K562 (cell line): ENCODE results near the gene SLC39A7. TPM values are rescaled to one million over a fixed set of nuclear protein-coding genes. Genes with fewer than 3 reads are reported as not detected.

Experiments
- BRD9 ChIP-seq: fragments of 450-650 bp; IDR thresholded peaks from 2 replicates; pipeline ENCODE4 v1.6.1; 2018; ENCODE audit warnings: low read depth; ENCODE audit not compliant: partially characterized antibody
- COPS2 ChIP-seq: fragments of 450-650 bp; conservative IDR thresholded peaks from 2 replicates; pipeline ENCODE4 v1.6.1; 2016; ENCODE audit warnings: mild to moderate bottlenecking, moderate library complexity
- FOXK2 ChIP-seq, 2 experiments: fragments of 450-650 bp; IDR thresholded peaks in 1 of 2; conservative IDR thresholded peaks in 1 of 2; 2 replicates each; pipeline ENCODE4 v1.6.1; 2016; ENCODE audit warnings: low read depth in 2 of 2, mild to moderate bottlenecking in 1 of 2
- GTF2F1 ChIP-seq: IDR thresholded peaks from 2 replicates; pipeline ENCODE4 v1.6.1; 2011; ENCODE audit warnings: low read depth, low read length, improper control_type of control experiment
- HCFC1 ChIP-seq: IDR thresholded peaks from 2 replicates; pipeline ENCODE4 v1.6.1; 2012; ENCODE audit warnings: low read depth, low read length, improper control_type of control experiment
- HDAC1 ChIP-seq, 2 experiments: fragments of 450-650 bp; IDR thresholded peaks; 2 replicates each; pipeline ENCODE4 v1.6.1; 2016 to 2017; ENCODE audit warnings: inconsistent platforms in 1 of 2, mild to moderate bottlenecking in 1 of 2, moderate library complexity in 1 of 2
- HDAC8 ChIP-seq: fragments of 450-650 bp; IDR thresholded peaks from 2 replicates; pipeline ENCODE4 v1.6.1; 2016; ENCODE audit warnings: mild to moderate bottlenecking, missing genetic modification characterization, moderate library complexity, missing compliant biosample characterization
- HNRNPUL1 ChIP-seq: fragments of 200-400 bp; formaldehyde crosslinking; IDR thresholded peaks from 2 replicates; pipeline ENCODE4 v1.6.1; 2017; ENCODE audit warnings: low read length
- JUNB ChIP-seq: fragments of 450-650 bp; formaldehyde crosslinking; conservative IDR thresholded peaks from 2 replicates; pipeline ENCODE4 v1.4.0; 2020; ENCODE audit warnings: mild to moderate bottlenecking
- KDM2B ChIP-seq: fragments of 250-450 bp; sonication (Bioruptor Pico); IDR thresholded peaks from 2 replicates; pipeline ENCODE4 v1.8.0; 2021; ENCODE audit warnings: mild to moderate bottlenecking, moderate library complexity
- MEIS2 ChIP-seq: fragments of 450-650 bp; IDR thresholded peaks from 2 replicates; pipeline ENCODE4 v1.6.1; 2014; ENCODE audit warnings: mild to moderate bottlenecking; ENCODE audit not compliant: partially characterized antibody
- MTA3 ChIP-seq: fragments of 450-650 bp; formaldehyde crosslinking; IDR thresholded peaks from 2 replicates; pipeline ENCODE4 v1.6.1; 2017; ENCODE audit warnings: mild to moderate bottlenecking, borderline replicate concordance
- NUFIP1 ChIP-seq: fragments of 450-650 bp; IDR thresholded peaks from 2 replicates; pipeline ENCODE4 v1.6.1; 2018; ENCODE audit not compliant: partially characterized antibody
- PML ChIP-seq: IDR thresholded peaks from 2 replicates; pipeline ENCODE4 v1.6.1; 2012; ENCODE audit warnings: low read length, inconsistent platforms
- RBBP5 ChIP-seq: fragments of 200-600 bp; sonication (generic); IDR thresholded peaks from 2 replicates; pipeline ENCODE4 v1.6.1; 2012; ENCODE audit warnings: borderline replicate concordance, mild to moderate bottlenecking, low read length, control low read depth, inconsistent platforms; ENCODE audit not compliant: insufficient read depth, poor library complexity, severe bottlenecking
- RBM14 ChIP-seq: fragments of 200-400 bp; formaldehyde crosslinking; IDR thresholded peaks from 2 replicates; pipeline ENCODE4 v1.6.1; 2018; ENCODE audit warnings: low read depth, mild to moderate bottlenecking, low read length, moderate library complexity, borderline replicate concordance; ENCODE audit not compliant: insufficient read depth
- RBM22 ChIP-seq: fragments of 200-400 bp; formaldehyde crosslinking; IDR thresholded peaks from 2 replicates; pipeline ENCODE4 v1.6.1; 2018; ENCODE audit warnings: low read length, low read depth; ENCODE audit not compliant: poor library complexity, severe bottlenecking
- RNF2 ChIP-seq: sonication (generic); IDR thresholded peaks from 2 replicates; pipeline ENCODE4 v1.6.1; 2016
- STAT5B ChIP-seq: fragments of 250-450 bp; sonication (Bioruptor Pico); IDR thresholded peaks from 2 replicates; pipeline ENCODE4 v1.8.0; 2021; ENCODE audit warnings: mild to moderate bottlenecking, inconsistent platforms
- ZBTB1 ChIP-seq: sonication (generic); formaldehyde crosslinking; IDR thresholded peaks from 2 replicates; pipeline ENCODE4 v1.8.1; 2023; ENCODE audit warnings: missing genetic modification reagents, low read depth, mild to moderate bottlenecking, borderline replicate concordance
- ZBTB7A ChIP-seq: IDR thresholded peaks from 2 replicates; pipeline ENCODE4 v1.6.1; 2011; ENCODE audit warnings: low read depth, mild to moderate bottlenecking, low read length, moderate library complexity, borderline replicate concordance; ENCODE audit not compliant: control insufficient read depth
- ZNF134 ChIP-seq: fragments of 250-450 bp; sonication (Bioruptor Pico); conservative IDR thresholded peaks from 2 replicates; pipeline ENCODE4 v1.4.0; 2020
- ZNF143 ChIP-seq: sonication (generic); formaldehyde crosslinking; IDR thresholded peaks from 2 replicates; pipeline ENCODE4 v1.9.0; 2022; ENCODE audit warnings: mild to moderate bottlenecking, missing genetic modification reagents
- ZNF174 ChIP-seq: fragments of 250-450 bp; sonication (Bioruptor Pico); IDR thresholded peaks from 2 replicates; pipeline ENCODE4 v1.4.0; 2020; ENCODE audit warnings: mild to moderate bottlenecking
- ZNF584 ChIP-seq: fragments of 200-800 bp; sonication (Bioruptor generic); IDR thresholded peaks from 2 replicates; pipeline ENCODE4 v1.6.1; 2016; ENCODE audit warnings: low read depth, mild to moderate bottlenecking, missing genetic modification characterization, missing compliant biosample characterization
- ZNF780A ChIP-seq: fragments of 250-450 bp; sonication (Bioruptor Pico); IDR thresholded peaks from 2 replicates; pipeline ENCODE4 v1.5.0; 2021; ENCODE audit warnings: mild to moderate bottlenecking
- polyA plus RNA-seq, 8 experiments: library from polyadenylated mRNA; depleted of rRNA in 4 of 8; stranded (reverse) in 5 of 8; unstranded in 3 of 8; fragments of >200 nt; fragmentation: Nextera tagmentation in 2 of 8; fragmentation: Illumina TruSeq in 1 of 8; extraction: Ambion mirVana in 2 of 8; extraction: Trizol in 1 of 8; gene quantifications; 2 replicates each; pipeline versions ENCODE4 v1.2.1 to v1.2.3, GENCODE V29; 2011 to 2014; ENCODE audit warnings: inconsistent platforms in 1 of 8, missing spikeins in 1 of 8
- total RNA-seq, 7 experiments: library from RNA; depleted of rRNA in 6 of 7; stranded (reverse); fragments of >200 nt in 6 of 7; fragmentation: Illumina TruSeq in 2 of 7; extraction: Trizol in 2 of 7; gene quantifications; 2 replicates each; pipeline versions ENCODE4 v1.2.1 to v1.2.3, GENCODE V29; 2011 to 2021; ENCODE audit warnings: low replicate concordance in 1 of 7
- TF ChIP-seq, protein P1 (sequence below): fragments of 450-650 bp; formaldehyde crosslinking; IDR thresholded peaks from 2 replicates; pipeline ENCODE4 v1.4.0; 2020; ENCODE audit warnings: mild to moderate bottlenecking, moderate library complexity
- TF ChIP-seq, protein P2 (sequence below): fragments of 250-450 bp; sonication (Bioruptor Pico); IDR thresholded peaks from 2 replicates; pipeline ENCODE4 v1.9.0; 2021; ENCODE audit warnings: mild to moderate bottlenecking, inconsistent platforms

The SLC39A7 gene
- total and polyA plus RNA-seq, 9 of the 15 experiments (the other 6 are each of a cell fraction or from before 2014, with no cell fraction given), result 21.7 to 169 (median 121) TPM

GRCh38 chr6:33183071-33183683 lies 17.5 kb upstream of the SLC39A7 start (continued):
- TF ChIP-seq ZNF780A (CRISPR knock-in tag), result no peak
- TF ChIP-seq HNRNPUL1, result no peak
- TF ChIP-seq KDM2B (CRISPR knock-in tag), result no peak
- no peak for TF ChIP-seq RBM22
- no peak for TF ChIP-seq MEIS2
- 0 out of 4 replicates have a peak, but pooled peaks of 1 of the 2 experiments have one; percentile 4 for TF ChIP-seq HDAC1 (IDR thresholded peaks at IDR 0.05)
- no peak; the same call in 1 of the 2 replicates for TF ChIP-seq HCFC1
- TF ChIP-seq ZNF174 (CRISPR knock-in tag), result no peak
- TF ChIP-seq, protein P1, sequence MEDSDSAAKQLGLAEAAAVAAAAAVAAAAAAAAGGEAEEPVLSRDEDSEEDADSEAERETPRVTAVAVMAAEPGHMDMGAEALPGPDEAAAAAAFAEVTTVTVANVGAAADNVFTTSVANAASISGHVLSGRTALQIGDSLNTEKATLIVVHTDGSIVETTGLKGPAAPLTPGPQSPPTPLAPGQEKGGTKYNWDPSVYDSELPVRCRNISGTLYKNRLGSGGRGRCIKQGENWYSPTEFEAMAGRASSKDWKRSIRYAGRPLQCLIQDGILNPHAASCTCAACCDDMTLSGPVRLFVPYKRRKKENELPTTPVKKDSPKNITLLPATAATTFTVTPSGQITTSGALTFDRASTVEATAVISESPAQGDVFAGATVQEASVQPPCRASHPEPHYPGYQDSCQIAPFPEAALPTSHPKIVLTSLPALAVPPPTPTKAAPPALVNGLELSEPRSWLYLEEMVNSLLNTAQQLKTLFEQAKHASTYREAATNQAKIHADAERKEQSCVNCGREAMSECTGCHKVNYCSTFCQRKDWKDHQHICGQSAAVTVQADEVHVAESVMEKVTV (CRISPR knock-in tag), result no peak
- no peak for TF ChIP-seq ZNF584 (CRISPR knock-in tag)
- 0 out of 2 replicates have a peak, but pooled peaks have one; percentile 54 for TF ChIP-seq HDAC8 (tag)
- TF ChIP-seq GTF2F1, result no peak
- no peak for TF ChIP-seq RBBP5
- TF ChIP-seq ZBTB7A, result no peak
- TF ChIP-seq MTA3, result no peak
- TF ChIP-seq FOXK2 (conservative IDR thresholded peaks at IDR 0.05 in 1 of 2, IDR thresholded peaks at IDR 0.05 in 1 of 2; ENCODE audit: low read depth in 2 of 2), result peak; percentile 75 to 81
- TF ChIP-seq, protein P2, sequence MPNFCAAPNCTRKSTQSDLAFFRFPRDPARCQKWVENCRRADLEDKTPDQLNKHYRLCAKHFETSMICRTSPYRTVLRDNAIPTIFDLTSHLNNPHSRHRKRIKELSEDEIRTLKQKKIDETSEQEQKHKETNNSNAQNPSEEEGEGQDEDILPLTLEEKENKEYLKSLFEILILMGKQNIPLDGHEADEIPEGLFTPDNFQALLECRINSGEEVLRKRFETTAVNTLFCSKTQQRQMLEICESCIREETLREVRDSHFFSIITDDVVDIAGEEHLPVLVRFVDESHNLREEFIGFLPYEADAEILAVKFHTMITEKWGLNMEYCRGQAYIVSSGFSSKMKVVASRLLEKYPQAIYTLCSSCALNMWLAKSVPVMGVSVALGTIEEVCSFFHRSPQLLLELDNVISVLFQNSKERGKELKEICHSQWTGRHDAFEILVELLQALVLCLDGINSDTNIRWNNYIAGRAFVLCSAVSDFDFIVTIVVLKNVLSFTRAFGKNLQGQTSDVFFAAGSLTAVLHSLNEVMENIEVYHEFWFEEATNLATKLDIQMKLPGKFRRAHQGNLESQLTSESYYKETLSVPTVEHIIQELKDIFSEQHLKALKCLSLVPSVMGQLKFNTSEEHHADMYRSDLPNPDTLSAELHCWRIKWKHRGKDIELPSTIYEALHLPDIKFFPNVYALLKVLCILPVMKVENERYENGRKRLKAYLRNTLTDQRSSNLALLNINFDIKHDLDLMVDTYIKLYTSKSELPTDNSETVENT (CRISPR knock-in tag), result no peak
- TF ChIP-seq STAT5B, result no peak
- TF ChIP-seq COPS2, result no peak
- no peak for TF ChIP-seq NUFIP1
- no peak for TF ChIP-seq PML
- TF ChIP-seq JUNB, result no peak
- no peak for TF ChIP-seq ZNF143 (CRISPR knock-in tag)
- no peak for TF ChIP-seq RNF2
- no peak for TF ChIP-seq ZBTB1 (CRISPR knock-in tag)
- no peak for TF ChIP-seq RBM14
- peak; percentile 41 for TF ChIP-seq BRD9
- peak; percentile 62; the same call in 1 of the 2 replicates for TF ChIP-seq ZNF134
